Mucosa of gallbladder (tissue), 1 donor: Measurements from ENCODE around the gene FADS1. TPM values are rescaled to one million over a fixed set of nuclear protein-coding genes. Genes with fewer than 3 reads are reported as not detected.
A peak's percentile ranks its signal among the peaks of the same experiment; 100 is the strongest.

Source experiments
- DNase-seq: peaks from one replicate; pipeline ENCODE4 v3.0.0-alpha.2; 2020; ENCODE audit warnings: low spot score
- total RNA-seq: library from RNA; stranded (reverse); gene quantifications from one replicate; pipeline ENCODE4 v1.2.1, GENCODE V29; 2021
- donor health status: DM: no; HTN: no; CAD: no.

FADS1 gene
- total RNA-seq, 1 donor from 2014 or later: 23.4 TPM

DNA sequence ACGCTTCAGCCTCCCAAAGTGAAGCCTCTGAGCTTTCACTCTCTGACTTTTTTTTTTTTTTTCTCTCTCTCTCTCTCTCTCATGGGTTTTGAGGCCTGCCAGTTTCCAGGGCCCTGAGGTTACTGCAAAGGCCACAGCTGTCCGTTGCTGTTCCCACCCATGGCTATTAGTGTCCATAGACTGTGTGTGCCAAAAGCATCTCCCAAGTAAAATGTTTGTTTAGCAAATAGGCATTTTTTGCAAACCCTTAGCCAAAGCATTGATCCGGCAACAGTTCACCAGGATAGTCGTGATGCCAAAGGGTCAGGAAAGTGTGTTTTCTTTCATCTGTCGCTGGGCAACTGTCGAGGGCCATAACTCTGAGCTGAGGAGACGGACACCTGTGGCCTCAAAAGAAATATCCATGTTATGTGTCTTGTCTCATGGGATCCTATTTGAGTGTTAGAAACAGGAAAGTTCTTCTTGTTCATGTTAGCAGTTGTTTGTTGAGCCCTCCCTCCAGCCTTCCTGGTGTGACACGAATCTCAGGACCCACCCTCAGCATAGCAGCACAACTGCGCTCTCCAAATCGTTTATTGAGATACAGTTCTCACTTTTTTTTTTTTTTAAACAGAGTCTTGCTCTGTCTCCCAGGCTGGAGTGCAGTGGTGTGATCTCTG, 29.7 kb upstream of the FADS1 start:
- DNase-seq: no peak

DNA sequence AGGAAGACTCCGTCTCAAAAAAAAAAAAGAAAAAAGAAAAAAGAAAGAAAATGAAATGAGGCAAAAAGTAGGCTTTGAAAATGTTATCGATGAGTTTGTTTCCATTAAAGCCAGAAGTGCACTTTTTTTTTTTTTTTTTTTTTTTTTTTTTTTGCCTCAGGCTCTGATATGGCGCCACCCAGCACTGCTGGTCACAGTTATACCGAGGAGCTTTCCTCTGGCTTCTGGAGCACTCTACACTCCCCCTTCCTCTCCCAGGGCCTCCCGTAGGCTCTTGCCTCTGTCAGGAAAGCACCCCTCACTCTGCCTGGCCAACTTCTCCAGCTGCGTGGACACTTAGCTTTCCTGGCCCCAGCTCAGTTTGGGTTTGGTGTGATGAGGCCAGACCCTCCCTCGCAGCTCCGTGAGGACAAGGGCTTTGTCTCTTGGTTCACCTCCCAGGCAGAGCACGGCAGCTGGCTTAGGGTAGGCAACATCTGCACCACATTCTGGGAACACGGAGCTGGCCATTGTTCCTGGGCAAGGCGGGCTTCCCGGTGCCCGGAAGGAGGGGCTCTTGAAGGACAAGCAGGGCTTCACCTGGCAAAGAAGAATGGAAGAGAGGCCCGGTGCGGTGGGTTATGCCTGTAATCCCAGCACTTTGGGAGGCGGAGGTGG, 28.2 kb upstream of the FADS1 start:
- DNase-seq: no peak

DNA sequence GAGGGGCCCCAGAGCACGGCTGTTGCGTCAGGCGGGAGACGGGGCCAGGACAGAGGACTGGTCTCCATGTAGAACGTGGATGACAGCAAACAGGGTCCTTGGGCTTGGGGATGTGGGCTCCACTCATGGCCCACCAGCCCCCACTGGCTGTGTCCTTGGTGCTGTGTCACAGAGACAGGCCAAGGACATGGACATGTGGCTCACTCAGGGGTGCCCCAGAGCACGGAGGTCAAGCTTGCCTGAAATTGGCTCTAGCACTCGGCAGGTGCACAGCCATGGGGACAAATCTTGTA, 25.7 kb upstream of the FADS1 start:
- DNase-seq: no peak

DNA sequence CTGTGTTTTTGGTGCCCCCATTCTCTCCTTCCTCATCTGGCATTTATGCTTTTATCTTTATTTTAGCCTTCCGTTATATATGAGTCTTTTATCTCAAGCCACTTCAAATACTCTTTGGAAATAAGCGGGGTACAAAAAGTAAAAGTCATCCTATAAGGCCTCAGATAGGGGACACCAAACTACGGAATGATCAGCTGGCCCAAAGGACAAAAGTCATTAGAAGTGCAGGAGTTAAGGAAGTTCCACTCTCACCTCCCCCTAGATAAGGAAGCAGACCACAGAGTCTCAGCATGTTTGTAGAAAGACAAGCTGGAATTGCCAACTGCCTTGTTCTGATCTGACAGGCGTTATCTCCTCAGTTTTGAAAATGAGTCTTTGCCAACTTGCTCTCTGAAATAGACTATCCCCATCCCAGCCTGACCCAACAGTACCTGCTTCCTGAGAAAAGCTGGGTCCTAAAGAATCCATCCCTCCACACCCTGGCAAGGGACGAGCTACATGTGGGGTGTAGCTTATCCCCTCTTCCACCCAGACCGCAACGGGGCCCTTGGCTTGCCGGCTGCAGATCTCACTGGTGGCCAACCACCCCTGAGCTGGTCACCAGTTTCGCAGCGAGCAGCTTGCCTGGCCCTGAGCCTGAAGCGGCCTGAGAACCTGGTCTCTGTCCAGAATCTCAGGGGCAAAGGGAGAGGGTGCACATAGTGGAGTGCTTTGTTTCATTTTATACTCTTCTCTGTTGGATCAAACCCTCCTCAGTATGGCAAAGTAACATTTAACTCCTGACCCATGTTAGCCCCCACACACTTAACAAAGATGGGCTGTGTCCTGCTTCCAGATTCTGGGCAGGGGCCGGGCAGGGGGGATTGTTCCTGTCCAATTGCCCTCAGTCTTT, 25.1 kb upstream of the FADS1 start:
- DNase-seq: no peak

DNA sequence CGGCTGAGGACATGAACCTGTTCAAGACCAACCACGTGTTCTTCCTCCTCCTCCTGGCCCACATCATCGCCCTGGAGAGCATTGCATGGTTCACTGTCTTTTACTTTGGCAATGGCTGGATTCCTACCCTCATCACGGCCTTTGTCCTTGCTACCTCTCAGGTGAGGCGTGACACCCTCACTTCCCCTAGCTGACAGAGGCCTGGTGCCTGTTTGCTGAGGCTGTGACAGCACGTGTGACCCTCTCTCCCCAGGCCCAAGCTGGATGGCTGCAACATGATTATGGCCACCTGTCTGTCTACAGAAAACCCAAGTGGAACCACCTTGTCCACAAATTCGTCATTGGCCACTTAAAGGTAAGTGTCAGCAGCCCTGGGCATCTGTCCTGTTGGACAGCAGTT, 23.6 kb upstream of the FADS1 start:
- no peak for DNase-seq

DNA sequence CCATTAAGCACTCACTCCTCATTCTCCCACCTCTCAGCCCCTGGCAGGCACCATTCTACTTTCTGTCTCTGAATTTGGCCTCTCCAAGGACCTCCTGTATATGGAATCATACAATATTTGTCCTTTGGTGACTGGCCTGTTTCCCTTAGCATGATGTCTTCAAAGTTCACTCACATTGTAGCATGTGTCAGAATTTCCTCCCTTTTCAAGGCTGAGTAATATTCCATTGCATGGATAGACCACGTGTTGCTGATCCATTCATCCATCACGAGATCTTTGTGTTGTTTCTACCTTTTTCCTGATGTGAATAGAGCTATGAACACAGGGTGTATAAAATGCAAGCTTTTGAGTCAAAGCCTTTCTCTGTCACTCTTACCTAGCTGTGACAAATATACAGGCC, 22.9 kb upstream of the FADS1 start:
- no peak for DNase-seq

DNA sequence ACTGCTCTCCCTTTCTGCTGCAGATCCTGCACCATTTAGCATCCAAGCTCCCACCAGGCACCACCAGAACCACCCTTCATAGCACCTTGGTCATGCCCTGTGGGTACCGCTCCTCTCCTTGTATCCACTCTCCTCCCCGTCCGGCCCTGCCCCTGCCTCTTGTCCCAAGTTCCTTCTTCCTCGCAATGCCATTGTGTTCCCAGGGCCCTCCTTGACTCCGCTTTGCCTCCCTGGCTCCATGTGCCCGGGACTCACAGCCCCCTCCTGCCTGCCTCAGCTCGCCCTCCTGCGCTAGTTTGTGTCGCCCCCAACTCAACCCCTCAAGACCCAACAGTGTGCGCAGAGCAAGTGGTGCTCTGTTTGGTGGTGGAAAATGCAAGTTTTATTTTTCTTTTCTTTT, 22.1 kb upstream of the FADS1 start:
- DNase-seq: no peak

DNA sequence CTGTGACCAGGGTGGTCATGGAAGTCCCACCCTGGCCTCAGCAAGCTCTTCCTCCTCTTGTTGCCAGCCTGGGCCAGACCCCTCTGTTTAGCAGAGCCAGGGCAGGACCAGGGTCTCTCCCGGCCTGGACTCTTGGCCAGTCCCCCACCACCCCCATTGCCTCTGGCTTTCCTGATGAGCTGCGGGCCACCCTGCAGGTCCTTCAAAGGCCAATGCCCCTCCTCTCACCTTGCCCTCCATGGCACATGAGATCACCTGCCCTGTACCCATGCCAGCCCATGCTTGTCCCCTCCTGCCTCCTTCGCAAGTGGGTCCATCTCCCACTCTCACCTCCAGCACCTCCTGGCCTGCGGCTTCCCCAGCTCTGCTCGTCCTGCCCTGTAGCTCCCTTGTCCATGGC, 21.7 kb upstream of the FADS1 start:
- no peak for DNase-seq

DNA sequence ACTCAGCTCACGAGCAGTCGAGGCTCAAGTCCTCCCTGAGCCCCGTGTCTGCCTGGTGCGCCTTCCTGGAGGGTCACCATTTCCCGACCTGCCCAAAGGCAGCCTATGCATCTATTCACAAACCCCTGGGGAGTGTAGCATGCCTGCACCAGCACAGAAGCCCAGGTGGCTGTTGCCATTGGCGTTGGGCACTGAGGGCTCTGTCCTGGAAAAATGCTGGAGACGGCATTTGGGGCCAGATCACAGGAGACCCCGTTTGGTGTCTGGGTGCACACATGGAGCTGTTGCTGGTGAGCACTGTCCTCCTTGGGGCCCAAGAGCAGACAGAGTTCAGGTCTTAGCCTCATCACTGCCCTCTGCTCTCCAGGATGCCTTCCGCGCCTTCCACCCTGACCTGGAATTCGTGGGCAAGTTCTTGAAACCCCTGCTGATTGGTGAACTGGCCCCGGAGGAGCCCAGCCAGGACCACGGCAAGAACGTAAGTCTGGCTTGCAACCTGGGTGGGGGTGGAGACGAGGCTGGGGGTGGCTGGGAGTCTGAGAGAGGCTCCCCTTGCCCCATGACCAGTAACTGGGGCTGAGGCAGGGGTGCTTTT, 20.7 kb upstream of the FADS1 start:
- no peak for DNase-seq

DNA sequence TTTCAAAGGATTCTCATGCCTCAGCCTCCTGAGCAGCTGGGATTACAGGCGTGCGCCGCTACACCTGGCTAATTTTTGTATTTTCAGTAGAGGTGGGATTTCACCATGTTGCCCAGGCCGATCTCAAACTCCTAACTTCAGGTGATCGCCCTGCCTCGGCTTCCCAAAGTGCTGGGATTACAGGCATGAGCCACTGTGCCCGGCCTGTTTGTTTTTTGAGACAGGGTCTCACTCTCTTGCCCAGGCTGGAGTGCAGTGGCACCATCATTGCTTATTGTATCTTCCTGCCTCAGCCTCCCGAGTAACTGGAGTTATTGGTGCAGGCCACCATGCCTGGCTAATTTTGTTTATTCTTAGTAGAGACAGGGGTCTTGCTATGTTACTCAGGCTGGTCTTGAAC, 19.4 kb upstream of the FADS1 start:
- DNase-seq: no peak

DNA sequence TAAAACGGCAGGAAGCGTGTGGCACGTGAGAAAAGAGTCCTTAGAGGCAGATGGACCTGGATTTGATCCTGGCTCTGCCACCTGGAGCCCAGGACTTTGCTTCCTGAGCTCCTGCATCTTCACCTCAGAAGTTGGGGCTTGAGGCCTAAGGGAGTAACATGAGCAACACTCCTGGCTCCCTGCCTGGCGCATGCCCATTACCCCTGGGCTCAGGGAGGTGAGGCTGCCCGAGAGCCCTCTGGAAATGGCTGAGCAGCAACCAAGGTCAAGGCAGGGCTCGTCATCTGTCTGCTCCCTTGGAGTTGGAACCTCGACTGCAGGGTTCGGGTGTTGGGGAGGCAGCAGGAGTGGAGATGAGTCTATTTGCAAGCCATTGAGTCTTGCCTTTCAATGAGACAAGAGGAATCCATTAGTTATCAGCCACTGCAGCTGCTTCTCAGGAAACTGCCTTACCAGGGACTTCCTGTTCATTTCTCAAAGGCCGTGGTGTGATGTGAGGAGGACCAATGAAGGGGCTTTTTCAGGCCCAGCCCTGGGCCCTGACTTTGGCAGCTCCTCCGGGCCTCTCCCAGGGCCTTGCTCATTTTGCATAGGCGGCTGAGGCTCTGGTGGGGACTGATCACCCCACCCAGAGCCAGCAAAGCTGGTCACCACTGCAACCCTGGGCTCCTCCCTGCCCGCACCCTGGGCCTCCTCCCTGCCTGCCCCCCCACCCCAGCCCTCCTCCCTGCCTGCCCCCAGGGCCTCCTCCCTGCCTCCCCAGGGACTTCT, 17.7 kb upstream of the FADS1 start:
- DNase-seq: peak; percentile 34

DNA sequence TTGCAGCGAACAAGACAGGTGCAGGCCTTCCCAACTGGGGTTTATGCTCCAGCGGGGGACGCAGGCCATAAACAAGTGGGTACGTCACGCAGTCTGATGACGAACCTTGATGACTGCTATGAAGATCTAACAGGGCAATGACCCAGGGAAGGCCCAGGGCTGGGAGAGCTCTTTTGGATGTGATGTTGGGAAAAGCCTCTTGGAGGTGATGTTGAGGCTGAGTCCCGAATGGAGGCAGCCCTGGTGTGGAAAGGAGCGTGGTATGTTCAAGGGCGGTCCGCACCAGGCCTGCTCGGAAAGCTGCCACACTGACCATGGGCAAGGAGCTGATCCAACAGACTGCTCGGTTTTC, 17.1 kb upstream of the FADS1 start:
- no peak for DNase-seq

DNA sequence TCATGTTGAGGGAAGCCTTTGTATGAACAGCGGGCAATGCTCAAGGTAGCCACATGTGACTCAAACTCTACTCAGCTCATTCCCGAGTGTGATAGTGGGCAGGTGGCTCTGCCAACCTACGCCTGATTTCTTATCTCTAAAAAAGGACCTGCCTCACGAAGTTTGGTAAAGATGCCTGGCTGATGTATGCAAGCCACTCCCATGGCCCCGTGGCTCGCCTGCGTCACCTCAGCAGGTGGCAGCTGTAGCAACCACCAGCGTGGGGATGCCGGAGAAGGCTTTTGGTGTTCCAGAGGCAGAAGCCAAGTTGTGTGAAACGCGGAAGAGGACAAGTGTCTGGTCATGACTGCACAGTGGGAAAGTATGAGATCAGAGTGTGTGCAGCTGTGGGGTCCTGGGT, 16.7 kb upstream of the FADS1 start:
- no peak for DNase-seq

DNA sequence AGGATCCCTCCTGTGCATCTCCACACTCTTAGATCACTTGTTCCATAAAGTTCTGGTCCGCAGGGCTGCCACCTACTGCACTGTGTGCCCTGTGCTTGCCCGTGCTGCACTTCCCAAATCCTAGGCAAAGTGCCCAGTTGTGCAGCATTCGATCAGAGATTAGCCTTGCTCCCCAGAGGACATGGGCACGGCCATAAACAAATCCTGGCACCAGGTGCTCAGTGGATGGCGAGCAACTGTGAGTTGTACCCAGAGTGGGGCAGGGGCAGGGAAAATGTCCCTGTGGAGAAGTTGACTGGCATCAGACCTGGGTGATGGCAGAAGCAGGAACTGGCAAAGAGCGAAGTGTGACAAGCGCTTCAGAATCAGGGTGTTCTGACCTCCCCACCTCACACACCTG, 16.0 kb upstream of the FADS1 start:
- DNase-seq: no peak

DNA sequence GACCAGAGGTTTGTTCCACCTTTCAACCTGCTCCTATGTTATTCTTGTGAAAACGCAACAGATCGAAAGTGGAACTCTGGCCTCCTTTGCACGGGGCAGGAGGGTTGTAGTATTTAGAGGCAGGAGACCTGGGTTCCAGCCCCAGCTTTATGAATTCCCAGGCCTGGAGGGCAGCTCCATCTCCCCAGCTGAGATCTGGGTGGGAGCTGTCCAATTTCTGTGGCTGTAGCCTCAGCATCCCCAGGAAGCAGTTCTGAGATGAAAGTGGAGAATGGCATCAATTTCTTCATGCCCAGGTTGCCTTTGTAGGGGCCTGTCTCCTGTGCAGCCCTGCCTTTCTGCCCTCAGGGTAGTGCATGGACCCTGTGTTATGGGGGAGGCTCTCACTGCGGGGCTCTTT, 15.4 kb upstream of the FADS1 start:
- no peak for DNase-seq

DNA sequence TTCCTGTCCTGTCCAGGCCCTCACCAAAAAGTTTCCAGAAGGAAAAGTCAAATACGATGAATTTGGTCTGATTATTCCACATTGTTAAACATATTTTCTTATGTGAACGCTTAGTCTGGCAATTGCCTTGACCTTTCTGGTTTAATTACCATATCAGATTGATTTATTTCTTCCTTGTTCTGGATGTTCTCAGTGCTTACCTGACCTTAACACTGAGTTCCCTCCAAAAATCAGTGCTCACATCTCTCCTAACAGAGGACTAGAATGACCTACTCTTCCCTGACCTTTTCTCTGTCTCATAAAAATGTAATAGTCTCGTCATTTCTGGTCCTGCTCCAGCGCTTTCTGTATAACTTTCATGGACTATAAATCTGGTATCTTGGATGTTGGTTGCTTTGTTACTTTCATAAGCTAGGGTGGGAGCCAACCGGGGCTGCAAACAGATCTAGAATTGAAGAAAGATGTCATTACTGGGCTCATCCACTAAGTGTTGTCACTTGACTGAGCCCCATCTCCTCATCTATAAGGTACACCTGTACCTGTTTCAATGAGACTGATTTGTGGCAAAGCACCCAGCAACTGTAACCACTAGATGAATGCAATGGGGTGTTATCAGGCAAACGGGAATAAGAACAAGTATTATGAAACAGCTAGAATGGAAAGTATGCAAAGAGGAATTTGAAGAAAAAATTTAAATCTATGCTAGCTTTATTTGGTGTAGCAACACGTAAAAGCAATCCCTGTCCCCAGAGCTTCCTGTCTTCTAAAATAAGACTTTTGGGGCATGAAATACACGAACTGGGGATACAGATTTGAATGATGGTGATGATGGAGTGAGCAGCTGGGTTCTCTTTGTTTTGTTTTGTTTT, 13.7 kb upstream of the FADS1 start:
- no peak for DNase-seq

DNA sequence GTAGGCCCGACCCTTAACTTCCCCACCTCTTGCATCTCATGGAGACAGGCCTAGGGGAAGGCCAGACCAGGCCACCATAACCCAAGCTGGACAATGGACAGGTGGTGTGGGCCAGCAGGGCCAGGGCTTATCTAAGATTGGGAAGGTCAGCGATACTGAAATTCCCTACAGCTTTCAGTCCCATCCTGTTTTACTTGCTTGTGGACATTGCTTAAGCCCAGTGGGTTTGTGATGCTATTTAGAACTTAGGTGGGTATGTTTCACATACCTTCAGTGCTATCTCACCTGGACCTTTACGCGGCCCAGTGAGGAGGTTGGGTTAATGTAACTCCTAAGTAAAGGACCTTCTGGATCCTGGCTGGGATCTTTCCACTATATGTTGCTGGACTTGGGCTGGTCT, 13.0 kb upstream of the FADS1 start:
- DNase-seq: no peak

DNA sequence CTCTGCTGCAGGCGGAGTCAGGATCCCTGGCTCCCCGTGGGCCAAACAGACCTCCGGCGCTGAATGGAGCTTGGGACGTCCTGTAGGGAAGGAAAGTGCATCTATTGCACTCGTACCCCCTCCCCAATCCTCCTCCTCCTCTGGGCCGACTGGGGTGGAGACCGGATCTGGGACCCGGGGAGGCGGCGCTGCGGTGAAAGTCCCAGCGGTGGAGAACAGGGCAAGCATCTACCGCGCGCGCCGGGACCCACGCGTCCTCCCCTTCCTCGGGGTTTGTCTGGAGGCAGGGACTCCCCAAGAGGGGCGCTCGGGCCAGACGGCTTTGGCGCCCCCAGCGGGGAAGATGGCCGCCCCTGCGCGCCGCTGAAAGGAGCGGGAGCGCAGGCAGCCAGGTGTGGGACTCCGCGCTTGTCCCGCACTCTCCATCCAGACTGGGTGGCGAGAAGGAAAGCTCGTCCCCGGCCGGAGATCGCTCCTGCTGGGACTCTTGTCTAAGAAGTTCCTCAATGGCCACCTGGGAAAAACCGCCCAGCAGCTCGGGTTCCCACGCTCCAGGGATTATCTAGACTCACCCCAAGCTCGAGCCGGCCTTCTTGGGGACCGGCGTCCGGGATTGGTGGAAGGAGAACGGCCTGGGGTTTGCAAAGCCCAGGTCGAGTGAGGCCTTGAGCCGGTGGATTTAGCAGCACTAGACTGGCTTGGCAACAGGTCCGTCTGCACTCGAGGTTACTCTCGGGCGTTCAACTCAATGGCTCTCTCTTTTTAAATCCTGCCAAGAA, 12.0 kb upstream of the FADS1 start:
- DNase-seq: no peak

DNA sequence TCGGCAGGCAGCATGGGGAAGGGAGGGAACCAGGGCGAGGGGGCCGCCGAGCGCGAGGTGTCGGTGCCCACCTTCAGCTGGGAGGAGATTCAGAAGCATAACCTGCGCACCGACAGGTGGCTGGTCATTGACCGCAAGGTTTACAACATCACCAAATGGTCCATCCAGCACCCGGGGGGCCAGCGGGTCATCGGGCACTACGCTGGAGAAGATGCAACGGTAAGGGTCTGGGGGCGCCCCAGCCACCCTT, 11.5 kb upstream of the FADS1 start:
- DNase-seq: no peak

DNA sequence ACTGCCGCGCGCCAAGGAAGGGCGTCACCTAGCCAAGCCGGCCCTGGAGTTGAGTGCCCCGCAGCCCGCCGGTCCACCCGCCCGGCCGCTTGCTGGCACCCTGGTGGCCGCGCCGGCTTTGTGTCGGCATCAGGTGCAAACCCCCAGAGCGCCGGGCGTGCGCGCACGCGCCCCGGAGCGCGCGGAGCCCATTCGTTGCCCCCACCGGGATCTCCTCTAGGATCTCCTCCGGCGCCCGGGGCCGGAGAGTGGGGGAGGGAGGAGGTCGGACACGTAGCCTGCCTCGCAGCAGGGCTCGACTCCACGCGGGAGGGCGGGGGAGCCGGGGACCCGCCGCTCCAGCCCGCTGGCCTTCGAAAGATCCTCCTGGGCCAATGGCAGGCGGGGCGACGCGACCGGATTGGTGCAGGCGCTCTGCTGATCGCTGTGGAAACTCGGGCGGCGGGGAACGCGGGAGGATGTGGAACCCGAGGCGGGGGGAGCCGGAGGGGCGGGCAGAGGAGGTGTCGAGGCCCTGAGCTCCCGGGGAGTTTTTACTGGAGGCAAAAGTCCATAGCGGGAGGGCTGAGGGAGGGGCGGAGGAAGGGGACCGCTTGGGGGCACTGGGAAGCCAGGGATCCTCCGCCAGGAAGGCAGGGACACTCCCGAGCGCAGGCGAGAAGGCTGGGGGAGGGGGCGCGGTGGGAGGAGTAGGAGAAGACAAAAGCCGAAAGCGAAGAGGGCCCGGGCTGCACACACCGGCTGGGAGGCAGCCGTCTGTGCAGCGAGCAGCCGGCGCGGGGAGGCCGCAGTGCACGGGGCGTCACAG, 11.0 kb upstream of the FADS1 start, which contains the start of gene FADS2:
Gene FADS2 (plus strand): TSS at position 730 of the 808 bp plus-strand sequence. CDS start 91 bp downstream, outside the sequence.
- peak; percentile 86 for DNase-seq
